Activated CD8-positive, alpha-beta memory T cell treated with anti-CD3 and anti-CD28 coated beads for 36 hours (primary cell): ENCODE measurements around the gene HARBI1. TPM values are rescaled to one million over a fixed set of nuclear protein-coding genes. Genes with fewer than 3 reads are reported as not detected.
"Not testable (repeated sequence)": the region's sequence is repeated elsewhere in the genome, so short reads cannot be mapped to it uniquely, and the experiment has no call there.

Experiments used
- CTCF ChIA-PET: fragments of 350-600 bp; sonication (Branson Sonifier 250); formaldehyde crosslinking; loops from one replicate; lab custom pipeline; 2021; ENCODE audit warnings: antibody characterized with exemption; lab: Charles Lee
- POLR2A ChIA-PET: fragments of 350-600 bp; sonication (Branson Sonifier 250); formaldehyde crosslinking; loops from one replicate; lab custom pipeline; 2021; ENCODE audit warnings: antibody characterized with exemption; lab: Charles Lee
- total RNA-seq, 2 experiments: library from RNA; stranded (reverse); gene quantifications; one replicate each; pipeline ENCODE4 v1.2.3, GENCODE V29; 2021

HARBI1 gene
- total RNA-seq, 2 experiments from 2014 or later = 3.5 to 3.6 TPM

GRCh38 chr11:46604796-46605195, 12.2 kb downstream of the HARBI1 start:
- ChIA-PET CTCF (interaction anchor here (0.7 kb wide), 1 partner anchor 48 kb away, joined by 3 read pairs; no protein-coding TSS in a partner anchor), POLR2A (no interaction called here)

DNA sequence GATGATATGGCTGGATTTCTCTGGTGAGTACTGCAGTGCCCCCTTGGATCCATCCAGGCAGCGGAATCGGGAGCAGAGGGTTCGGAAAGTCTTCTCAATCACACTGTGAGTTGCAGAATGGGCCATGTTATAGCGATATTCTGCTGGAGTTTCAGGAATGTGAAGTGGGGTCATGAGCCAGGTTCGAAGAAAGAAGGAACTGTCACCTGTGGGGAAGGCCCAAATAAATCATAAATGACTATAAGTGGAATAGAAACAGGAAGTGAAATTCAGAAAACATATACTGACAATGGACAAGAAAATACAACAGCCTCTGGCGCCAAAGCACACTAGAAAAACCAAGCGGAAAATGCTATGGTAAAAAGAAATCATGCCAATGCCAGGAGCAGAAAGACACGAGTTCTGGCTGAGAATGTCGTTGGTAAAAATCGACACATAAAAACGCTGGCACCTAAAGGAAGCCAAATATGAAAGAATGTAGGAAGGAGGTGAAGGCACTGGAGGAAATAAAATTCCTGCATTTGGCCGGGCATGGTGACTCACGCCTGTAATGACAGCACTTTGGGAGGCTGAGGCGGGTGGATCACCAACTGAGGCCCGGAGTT, 13.2 kb downstream of the HARBI1 start:
- ChIA-PET CTCF (no interaction called here), POLR2A (no interaction called here)

DNA sequence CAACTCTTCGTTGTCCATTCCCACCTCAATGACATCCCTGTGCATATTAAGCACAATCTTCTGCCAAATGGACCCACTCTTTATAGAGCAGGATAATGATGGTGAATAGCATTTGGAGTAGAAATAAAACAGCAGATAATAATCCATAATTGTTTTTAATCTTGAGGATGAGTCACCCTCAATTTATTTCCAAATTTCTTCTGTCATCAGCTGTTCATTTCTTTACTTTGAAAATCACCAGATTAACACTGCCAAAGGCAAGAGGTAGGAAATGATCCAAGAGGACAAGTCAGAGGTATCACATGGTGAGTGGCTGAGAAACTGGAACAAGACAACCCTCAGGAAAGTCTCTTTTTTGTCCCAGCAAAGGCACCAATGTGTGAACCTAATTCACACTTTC, 15.9 kb downstream of the HARBI1 start:
- CTCF ChIA-PET = no interaction called here
- POLR2A ChIA-PET = no interaction called here

- POLR2A ChIA-PET = no interaction called here
- CTCF ChIA-PET = interaction anchor here (1.0 kb wide), 1 partner anchor 25 kb away, joined by 3 read pairs; no protein-coding TSS in a partner anchor
These were observed 16.6 kb downstream of the HARBI1 start for GRCh38 chr11:46600194-46600960.

GRCh38 chr11:46599340-46600193, 17.5 kb downstream of the HARBI1 start:
- CTCF ChIA-PET = interaction anchor here (0.7 to 1.0 kb wide), 2 partner anchors 24 to 121 kb away, joined by 3 to 4 read pairs; no protein-coding TSS in a partner anchor
- POLR2A ChIA-PET = interaction anchor here (0.7 kb wide), 1 partner anchor 29 kb away, joined by 7 read pairs; no protein-coding TSS in a partner anchor

DNA sequence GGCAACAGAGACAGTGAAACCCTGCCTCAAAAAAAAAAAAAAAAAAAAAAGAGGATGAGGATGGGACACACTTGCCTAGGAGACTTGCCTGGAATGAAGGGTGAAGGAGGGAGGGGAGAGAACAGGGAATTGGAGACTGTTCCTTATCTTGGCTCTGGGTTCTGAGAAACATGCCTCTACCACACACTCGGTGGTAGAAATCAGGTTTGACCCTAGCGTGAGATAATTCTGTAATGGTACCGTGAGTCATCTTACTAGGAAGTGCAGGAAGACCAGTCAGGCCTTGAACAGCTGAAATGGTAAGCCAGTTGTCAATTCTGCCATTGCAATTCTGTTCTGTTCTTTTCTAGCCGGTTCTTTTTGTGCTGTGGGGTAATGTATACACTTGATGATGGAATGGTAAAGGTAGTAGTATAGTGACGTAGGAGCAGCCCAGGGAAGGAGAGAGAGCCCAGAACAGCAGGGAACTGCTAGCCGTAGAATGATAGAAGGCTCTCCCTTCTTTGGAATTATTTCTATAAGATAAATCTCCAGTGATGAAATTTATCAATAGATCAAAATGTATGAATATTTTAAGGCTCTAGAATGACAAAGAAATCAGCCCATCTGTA, 19.3 kb downstream of the HARBI1 start:
- ChIA-PET POLR2A (no interaction called here), CTCF (interaction anchor here (0.7 kb wide), 1 partner anchor 16 kb away, joined by 4 read pairs; no protein-coding TSS in a partner anchor)

DNA sequence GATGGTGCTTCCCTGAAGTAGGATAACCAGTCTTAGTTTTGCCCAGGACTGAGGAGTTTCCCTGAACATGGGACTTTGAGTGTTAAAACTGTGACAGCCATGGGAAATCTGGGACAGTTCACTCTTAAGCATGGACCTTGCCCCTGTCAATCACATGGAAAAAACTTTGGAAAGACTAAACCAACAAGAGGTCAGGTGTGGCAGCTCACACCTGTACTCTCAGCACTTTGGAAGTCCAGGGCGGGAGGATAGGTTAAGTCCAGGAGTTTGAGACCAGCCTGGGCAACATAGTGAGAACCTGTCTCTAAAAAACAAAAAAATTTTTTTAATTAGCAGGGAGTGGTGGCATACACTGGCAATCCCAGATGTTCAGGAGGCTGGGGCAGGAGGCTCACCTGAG, 19.9 kb downstream of the HARBI1 start:
- POLR2A ChIA-PET = no interaction called here
- CTCF ChIA-PET = no interaction called here

GRCh38 chr11:46594785-46595184, 22.2 kb downstream of the HARBI1 start:
- ChIA-PET POLR2A (interaction anchor here (0.7 kb wide), 1 partner anchor 233 kb away, joined by 6 read pairs; no protein-coding TSS in a partner anchor), CTCF (no interaction called here)

DNA sequence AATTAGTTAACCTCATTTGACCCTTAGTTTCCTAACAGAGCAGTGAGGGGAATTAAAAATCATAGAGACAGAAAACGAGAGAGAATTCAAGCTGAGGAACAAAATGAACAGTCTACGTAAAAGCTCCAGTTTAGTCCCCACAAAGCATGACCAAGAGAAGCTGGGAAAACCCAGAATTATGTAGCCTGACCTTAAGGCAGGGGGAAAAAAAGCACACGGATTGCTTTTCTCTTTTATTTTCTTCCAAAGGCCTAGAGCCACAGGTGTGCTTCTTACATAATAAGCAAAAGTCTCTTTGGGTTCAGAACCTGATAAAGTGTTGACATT, 22.7 kb downstream of the HARBI1 start:
- ChIA-PET CTCF (interaction anchor here (1.0 to 1.3 kb wide), 2 partner anchors 24 to 32 kb away, joined by 3 read pairs; no protein-coding TSS in a partner anchor), POLR2A (interaction anchor here (0.6 to 1.4 kb wide), 5 partner anchors 13 to 705 kb away, joined by 3 to 6 read pairs (median 4); no protein-coding TSS in a partner anchor)

- ChIA-PET CTCF (interaction anchor here (0.6 to 1.3 kb wide), 4 partner anchors 20 to 116 kb away, joined by 3 read pairs; no protein-coding TSS in a partner anchor), POLR2A (interaction anchor here (0.6 to 1.4 kb wide), 5 partner anchors 12 to 706 kb away, joined by 3 to 6 read pairs (median 4); no protein-coding TSS in a partner anchor)
These were observed 23.3 kb downstream of the HARBI1 start, which contains the start of gene AMBRA1 for GRCh38 chr11:46593550-46594373. TSS of gene AMBRA1 (minus strand) at chr11:46594023. CDS start at chr11:46548380, 45,643 bp downstream.

DNA sequence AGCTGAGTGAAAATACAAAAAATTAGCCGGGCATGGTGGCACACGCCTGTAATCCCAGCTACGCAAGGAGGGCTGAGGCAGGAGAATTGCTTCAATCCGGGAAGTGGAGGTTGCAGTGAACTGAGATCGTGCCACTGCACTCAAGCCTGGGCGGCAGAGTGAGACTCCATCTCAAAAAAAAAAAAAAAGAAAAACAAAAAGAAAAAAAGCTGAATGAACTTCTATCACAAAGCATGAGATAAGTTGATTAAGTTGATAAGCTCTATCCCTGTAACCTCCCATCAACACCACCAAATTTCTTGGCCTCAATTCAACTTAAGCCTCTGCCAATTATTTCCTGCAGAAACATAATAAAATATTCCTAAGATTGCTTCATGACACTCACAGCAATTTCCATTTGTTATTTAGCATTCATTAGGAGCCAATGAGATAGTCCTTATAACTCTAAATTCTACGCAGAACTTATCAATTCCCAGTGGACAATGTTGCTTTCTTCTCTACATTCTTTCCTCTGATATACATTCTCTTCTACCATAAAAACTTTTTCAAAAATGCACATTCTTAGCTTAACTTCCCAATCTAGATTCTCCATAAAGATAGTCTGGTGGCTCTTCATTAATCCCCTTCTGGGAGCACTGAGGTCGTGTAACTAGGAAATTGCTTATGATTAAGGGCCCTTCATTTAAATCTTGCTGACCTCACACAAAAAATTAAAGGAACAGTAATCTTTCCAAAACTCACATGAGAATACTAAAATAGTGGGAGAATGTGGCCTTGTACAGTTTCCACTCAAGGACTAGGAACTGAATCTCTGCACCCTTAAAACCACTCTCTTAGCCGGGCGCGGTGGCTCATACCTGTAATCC, 26.1 kb downstream of the HARBI1 start:
- ChIA-PET POLR2A (no interaction called here), CTCF (interaction anchor here (1.0 kb wide), 1 partner anchor 15 kb away, joined by 3 read pairs; no protein-coding TSS in a partner anchor)

DNA sequence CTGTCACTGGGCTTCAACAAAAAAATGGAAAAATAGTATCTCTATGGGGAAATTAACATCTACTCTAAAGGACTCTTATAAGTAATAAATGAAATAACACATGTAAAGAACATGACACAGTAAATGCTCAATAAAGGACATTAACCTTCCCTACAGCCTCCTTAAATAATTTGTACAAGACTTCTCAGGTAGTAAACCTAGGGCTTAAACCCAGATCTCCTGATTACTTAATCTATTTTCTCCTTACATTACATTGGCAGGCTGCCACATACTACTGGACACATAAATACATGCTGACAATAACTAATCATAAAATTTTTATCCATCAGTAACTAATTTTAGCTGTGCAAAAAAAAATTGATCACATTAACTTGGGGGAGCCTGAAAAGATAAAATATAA, 28.1 kb downstream of the HARBI1 start:
- ChIA-PET POLR2A (no interaction called here), CTCF (no interaction called here)

DNA sequence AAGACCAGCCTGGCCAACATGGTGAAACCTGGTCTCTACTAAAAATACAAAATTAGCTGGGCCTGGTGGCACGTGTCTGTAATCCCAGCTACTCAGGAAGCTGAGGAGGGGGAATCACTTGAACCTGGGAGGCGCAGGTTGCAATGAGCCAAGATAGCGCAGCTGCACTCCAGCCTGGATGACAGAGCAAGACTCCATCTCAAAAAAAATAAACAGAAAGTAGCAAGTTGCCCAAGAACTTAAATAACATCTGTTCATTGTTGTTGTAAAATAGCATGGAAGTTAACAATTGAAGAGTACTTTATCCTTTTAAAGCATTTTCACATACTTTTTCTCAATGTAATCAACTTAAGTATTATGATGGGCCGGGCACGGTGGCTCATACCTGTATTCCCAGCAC, 28.9 kb downstream of the HARBI1 start:
- POLR2A ChIA-PET = interaction anchor here (0.7 kb wide), 1 partner anchor 649 kb away, joined by 3 read pairs; no protein-coding TSS in a partner anchor
- CTCF ChIA-PET = interaction anchor here (0.5 kb wide), 1 partner anchor 43 kb away, joined by 3 read pairs; no protein-coding TSS in a partner anchor

DNA sequence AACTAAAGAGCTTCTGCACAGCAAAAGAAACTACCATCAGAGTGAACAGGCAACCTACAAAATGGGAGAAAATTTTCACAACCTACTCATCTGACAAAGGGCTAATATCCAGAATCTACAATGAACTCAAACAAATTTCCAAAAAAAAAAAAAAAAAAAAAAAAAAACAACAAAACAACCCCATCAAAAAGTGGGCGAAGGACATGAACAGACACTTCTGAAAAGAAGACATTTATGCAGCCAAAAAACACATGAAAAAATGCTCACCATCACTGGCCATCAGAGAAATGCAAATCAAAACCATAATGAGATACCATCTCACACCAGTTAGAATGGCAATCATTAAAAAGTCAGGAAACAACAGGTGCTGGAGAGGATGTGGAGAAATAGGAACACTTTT, 33.5 kb downstream of the HARBI1 start:
- CTCF ChIA-PET, POLR2A ChIA-PET: not testable (repeated sequence)

- CTCF ChIA-PET = interaction anchor here (1.6 kb wide), 1 partner anchor 12 kb away, joined by 3 read pairs; no protein-coding TSS in a partner anchor
- POLR2A ChIA-PET = no interaction called here
These were observed 34.4 kb downstream of the HARBI1 start for GRCh38 chr11:46582588-46582987.

DNA sequence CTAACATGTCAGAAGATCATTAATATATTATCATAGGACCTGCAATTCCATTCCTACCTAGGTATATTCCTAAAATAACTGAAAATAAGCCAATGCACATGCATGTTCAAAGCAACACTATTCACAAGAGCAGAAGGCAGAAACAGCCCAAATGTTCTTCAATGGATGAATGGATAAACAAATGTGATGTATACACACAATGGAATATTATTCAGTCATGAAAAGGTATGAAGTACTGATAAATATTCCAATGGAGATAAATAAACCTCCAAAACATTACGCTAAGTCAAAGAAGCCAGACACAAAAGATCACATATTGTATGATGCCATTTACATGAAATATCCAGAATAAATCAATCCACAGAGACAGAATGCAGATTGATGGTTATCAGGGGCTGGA, 40.0 kb downstream of the HARBI1 start:
- ChIA-PET POLR2A (no interaction called here), CTCF (no interaction called here)

GRCh38 chr11:46574656-46575055, 42.4 kb downstream of the HARBI1 start:
- ChIA-PET POLR2A (interaction anchor here (0.7 kb wide), 1 partner anchor 41 kb away, joined by 6 read pairs; no protein-coding TSS in a partner anchor), CTCF (interaction anchor here (0.8 to 1.9 kb wide), 2 partner anchors 18 to 25 kb away, joined by 3 to 5 read pairs; no protein-coding TSS in a partner anchor)
